HepG2 (cell line): Measurements from ENCODE around the gene NOC2L. TPM values are rescaled to one million over a fixed set of nuclear protein-coding genes. Genes with fewer than 3 reads are reported as not detected.

Experiments used
- ATAC-seq: fragments of 200-7000 bp; cut with Tn5 transposase; 3 replicates; pipeline ENCODE4 v1.9.1; 2020; ENCODE audit warnings: mild to moderate bottlenecking, moderate library complexity
- BruUV-seq: library from RNA; stranded (reverse); fragments of 400-500 nt; replicated peaks from 2 replicates; lab custom pipeline; 2021; lab: Mats Ljungman, UMichigan
- CTCF ChIA-PET: fragments of 300-600 bp; formaldehyde crosslinking; extraction: SDS; loops from one replicate; lab custom pipeline; 2021; ENCODE audit warnings: low total read pairs, inconsistent platforms, low intra/inter-chr PET ratio; lab: Yijun Ruan, JAX
- POLR2A ChIA-PET: fragments of 350-600 bp; sonication (Branson Sonifier 250); formaldehyde crosslinking; loops from one replicate; lab custom pipeline; 2020; ENCODE audit warnings: antibody characterized with exemption, inconsistent platforms; lab: Yijun Ruan, JAX
- DNase-seq: peaks from one replicate; pipeline ENCODE4 v3.0.0-alpha.2; 2015; ENCODE audit warnings: low spot score
- FAIRE-seq: peaks from 3 replicates; lab custom pipeline; 2011; peaks lifted over from hg19 to GRCh38; lab: Jason Lieb, UNC
- H2AFZ ChIP-seq: one replicate; pipeline ENCODE4 v1.6.1; 2011; ENCODE audit warnings: low read length, inconsistent platforms
- H3K27ac ChIP-seq: fragments of 300-600 bp; 3 replicates; pipeline ENCODE4 v1.8.0; 2011; ENCODE audit warnings: mixed run types, mild to moderate bottlenecking, mixed read lengths, low read length, inconsistent platforms; ENCODE audit not compliant: insufficient read depth; ENCODE audit errors: extremely low read length
- H3K27me3 ChIP-seq, 2 experiments: fragments of 200-600 bp in 1 of 2; 2 replicates in 1 of 2; 3 replicates in 1 of 2; pipeline versions ENCODE4 v1.6.0 to v1.8.0; 2011; ENCODE audit warnings: low read length in 2 of 2, mild to moderate bottlenecking in 2 of 2, moderate library complexity in 2 of 2, inconsistent platforms in 1 of 2; ENCODE audit not compliant: insufficient read depth in 2 of 2, control insufficient read depth in 1 of 2
- H3K36me3 ChIP-seq, 2 experiments: fragments of 200-600 bp in 1 of 2; replicated peaks in 1 of 2; 2 replicates in 1 of 2; 3 replicates in 1 of 2; pipeline versions ENCODE4 v1.5.1 to v1.8.0; 2011; ENCODE audit warnings: low read length in 2 of 2, inconsistent platforms in 1 of 2; ENCODE audit not compliant: insufficient read depth in 2 of 2, control insufficient read depth in 1 of 2
- H3K4me1 ChIP-seq: 2 replicates; pipeline ENCODE4 v1.5.1; 2012; ENCODE audit warnings: low read length, inconsistent platforms; ENCODE audit not compliant: insufficient read depth
- H3K4me2 ChIP-seq: 2 replicates; pipeline ENCODE4 v1.6.0; 2011; ENCODE audit warnings: low read depth, low read length, inconsistent platforms
- H3K4me3 ChIP-seq, 3 experiments: fragments of 200-600 bp in 1 of 3; sonication (generic), shearing (Covaris generic) in 1 of 3; replicated peaks in 1 of 3; 2 replicates each; pipeline ENCODE4 v1.5.1; 2011 to 2016; ENCODE audit warnings: low read length in 3 of 3, inconsistent platforms in 2 of 3, low read depth in 2 of 3, mild to moderate bottlenecking in 2 of 3, control low read depth in 1 of 3, mixed read lengths in 1 of 3; ENCODE audit not compliant: insufficient read depth in 1 of 3
- H3K79me2 ChIP-seq: one replicate; pipeline ENCODE4 v1.6.1; 2011; ENCODE audit warnings: low read length, inconsistent platforms; ENCODE audit not compliant: insufficient read depth
- H3K9ac ChIP-seq: 2 replicates; pipeline ENCODE4 v1.6.0; 2011; ENCODE audit warnings: mild to moderate bottlenecking, low read depth, low read length, inconsistent platforms; ENCODE audit not compliant: insufficient read depth
- H3K9me3 ChIP-seq: 2 replicates; pipeline ENCODE4 v1.5.1; 2012; ENCODE audit warnings: mild to moderate bottlenecking, low read length
- H4K20me1 ChIP-seq: 2 replicates; pipeline ENCODE4 v1.6.0; 2011; ENCODE audit warnings: inconsistent platforms, mild to moderate bottlenecking, low read length, moderate library complexity; ENCODE audit not compliant: insufficient read depth
- POLR2A ChIP-seq, 2 experiments: IDR thresholded peaks; 2 replicates each; pipeline ENCODE4 v1.6.1; 2011; ENCODE audit warnings: low read depth in 2 of 2, low read length in 2 of 2, mild to moderate bottlenecking in 1 of 2, moderate library complexity in 1 of 2; ENCODE audit not compliant: insufficient read depth in 1 of 2
- PRMT3 ChIP-seq: sonication (generic); formaldehyde crosslinking; IDR thresholded peaks from 2 replicates; pipeline ENCODE4 v1.8.1; 2022; ENCODE audit warnings: low read depth, mild to moderate bottlenecking, moderate library complexity, missing genetic modification reagents, borderline replicate concordance
- ZNF574 ChIP-seq: sonication (generic); formaldehyde crosslinking; IDR thresholded peaks from 2 replicates; pipeline ENCODE4 v1.4.0; 2020; ENCODE audit warnings: missing genetic modification reagents
- ZNF784 ChIP-seq: sonication (generic); formaldehyde crosslinking; IDR thresholded peaks from 2 replicates; pipeline ENCODE4 v1.5.1; 2020; ENCODE audit warnings: missing genetic modification reagents, mild to moderate bottlenecking, borderline replicate concordance
- WGBS: methylation state at CpG from one replicate; pipeline ENCODE4 v1.1.6; 2017; ENCODE audit warnings: low lambda C conversion rate; 5-methylcytosine and 5-hydroxymethylcytosine counted together
- in situ Hi-C: cut with HindIII; loops from 2 replicates; pipeline ENCODE4 v1.10.0; 2017; ENCODE audit warnings: low pct_unique_long_range_greater_than_20kb; ENCODE audit not compliant: extremely low pct_ligation_motif_present
- intact Hi-C: fragments of 100-400 bp; cut with micrococcal nuclease; formaldehyde crosslinking; loops from one replicate; pipeline ENCODE4 v1.10.0; 2022; ENCODE audit not compliant: unreplicated experiment
- polyA plus RNA-seq, 8 experiments: library from polyadenylated mRNA; depleted of rRNA in 3 of 8; stranded (reverse) in 7 of 8; unstranded in 1 of 8; fragments of >200 nt; fragmentation: Illumina TruSeq in 4 of 8; extraction: Trizol in 4 of 8; gene quantifications; 2 replicates each; pipeline versions ENCODE4 v1.2.1 to v1.2.3, GENCODE V29; 2011 to 2016; ENCODE audit warnings: low read depth in 4 of 8, missing spikeins in 1 of 8, mixed read lengths in 1 of 8; ENCODE audit not compliant: insufficient read depth in 1 of 8
- total RNA-seq, 5 experiments: library from RNA; depleted of rRNA; stranded (reverse); fragments of >200 nt; fragmentation: Illumina TruSeq; extraction: Trizol; gene quantifications; 2 replicates each; pipeline ENCODE4 v1.2.3, GENCODE V29; 2016; ENCODE audit warnings: low read depth in 1 of 5

NOC2L gene
- total and polyA plus RNA-seq, 2 of the 13 experiments (the other 11 are each of a cell fraction or from before 2014, with no cell fraction given), result 32.0 to 103 TPM

- Histone ChIP-seq H3K9me3 (no peaks in the 10 kb centered on the region), H3K27ac (no peak overlapping the region), H3K79me2 (no peaks in the 10 kb centered on the region), H3K9ac (no peak overlapping the region), H3K4me2 (no peak overlapping the region), H3K4me3 (no peak overlapping the region), H2AFZ (no peak overlapping the region), H3K36me3 (no peaks in the 10 kb centered on the region), H3K4me1 (peaks cover 25% of the 10 kb centered on the region), H4K20me1 (no peaks in the 10 kb centered on the region), H3K27me3 (no peaks in the 10 kb centered on the region; a peak in 1 of 5 replicates)
- 93% methylated on average over 7 of the region's 34 CpGs for WGBS
- FAIRE-seq, result no peak
- in situ Hi-C loops, result no loop called here
- no peak for ATAC-seq
- POLR2A ChIA-PET, result no interaction called here
- BruUV-seq, result no TSS peak
- no peak for DNase-seq
- CTCF ChIA-PET, result no interaction called here
- TF ChIP-seq ZNF574 (CRISPR knock-in tag) (no peak), PRMT3 (CRISPR knock-in tag) (no peak), POLR2A (IDR thresholded peaks at IDR 0.05; ENCODE audit: insufficient read depth in 1 of 2, low read depth in 2 of 2, low read length in 2 of 2) (0 out of 4 replicates have a peak, but pooled peaks of 1 of the 2 experiments have one; percentile 4), ZNF784 (no peak)
- intact Hi-C loops, result no loop called here
Measured at GRCh38 chr1:971751-972506, 12.9 kb upstream of the NOC2L start.
